Neural cell (in vitro differentiated cells): ENCODE data around the gene DAGLA. TPM values are rescaled to one million over a fixed set of nuclear protein-coding genes. Genes with fewer than 3 reads are reported as not detected.

Experiments
- H2AFZ ChIP-seq: fragments of 200-600, 300-800 bp; sonication (generic), shearing (Covaris generic); 2 replicates; pipeline ENCODE4 v1.6.0; 2014; ENCODE audit warnings: low read depth, mild to moderate bottlenecking, antibody characterized with exemption, low read length, moderate library complexity
- H3F3A ChIP-seq: fragments of 200-600 bp; shearing (Covaris generic); 2 replicates; pipeline ENCODE4 v1.6.1; 2016; ENCODE audit warnings: mild to moderate bottlenecking, moderate library complexity, mixed read lengths, antibody characterized with exemption, low read length; ENCODE audit not compliant: insufficient read depth, poor library complexity, severe bottlenecking
- H3K27ac ChIP-seq: fragments of 200-600, 300-800 bp; sonication (generic), shearing (Covaris generic); 2 replicates; pipeline ENCODE4 v1.5.1; 2014; ENCODE audit warnings: mild to moderate bottlenecking, low read length, moderate library complexity
- H3K27me3 ChIP-seq: fragments of 300-800, 200-600 bp; sonication (generic), shearing (Covaris generic); 2 replicates; pipeline ENCODE4 v1.6.0; 2014; ENCODE audit warnings: mild to moderate bottlenecking, low read depth, low read length, moderate library complexity; ENCODE audit not compliant: insufficient read depth
- H3K36me3 ChIP-seq: fragments of 300-800, 200-600 bp; sonication (generic), shearing (Covaris generic); 2 replicates; pipeline ENCODE4 v1.5.1; 2014; ENCODE audit warnings: mild to moderate bottlenecking, antibody characterized with exemption, low read length, moderate library complexity; ENCODE audit not compliant: insufficient read depth
- H3K4me2 ChIP-seq: fragments of 300-800, 200-600 bp; sonication (generic), shearing (Covaris generic); 2 replicates; pipeline ENCODE4 v1.6.0; 2014; ENCODE audit warnings: mild to moderate bottlenecking, low read length
- H3K4me3 ChIP-seq: fragments of 300-800, 200-600 bp; sonication (generic), shearing (Covaris generic); 2 replicates; pipeline ENCODE4 v1.5.1; 2014; ENCODE audit warnings: mild to moderate bottlenecking, low read length, moderate library complexity
- H3K79me2 ChIP-seq: fragments of 200-600 bp; shearing (Covaris generic); replicated peaks from 2 replicates; pipeline ENCODE4 v1.6.0; 2014; ENCODE audit warnings: mild to moderate bottlenecking, low read length, moderate library complexity; ENCODE audit not compliant: insufficient read depth
- H3K9ac ChIP-seq: fragments of 300-800, 200-600 bp; sonication (generic), shearing (Covaris generic); 2 replicates; pipeline ENCODE4 v1.6.1; 2016; ENCODE audit warnings: mild to moderate bottlenecking, low read length, mixed read lengths
- H3K9me2 ChIP-seq: fragments of 200-600 bp; shearing (Covaris generic); 2 replicates; pipeline ENCODE4 v1.6.1; 2016; ENCODE audit warnings: mild to moderate bottlenecking, low read length, mixed read lengths; ENCODE audit not compliant: insufficient read depth
- H3K9me3 ChIP-seq: fragments of 200-600, 300-800 bp; sonication (generic), shearing (Covaris generic); 2 replicates; pipeline ENCODE4 v1.6.1; 2016; ENCODE audit warnings: mild to moderate bottlenecking, mixed run types, low read length, moderate library complexity, mixed read lengths
- H4K20me1 ChIP-seq: fragments of 200-600 bp; shearing (Covaris generic); 2 replicates; pipeline ENCODE4 v1.6.1; 2016; ENCODE audit warnings: mild to moderate bottlenecking, mixed run types; ENCODE audit not compliant: insufficient read depth
- CTCF ChIP-seq: fragments of 450-650 bp; IDR thresholded peaks from 2 replicates; pipeline ENCODE4 v1.5.1; 2014; ENCODE audit warnings: antibody characterized with exemption, mild to moderate bottlenecking, moderate library complexity; ENCODE audit not compliant: poor library complexity, severe bottlenecking
- EP300 ChIP-seq: fragments of 450-650 bp; conservative IDR thresholded peaks from 2 replicates; pipeline ENCODE4 v1.6.1; 2014; ENCODE audit warnings: antibody characterized with exemption, mild to moderate bottlenecking, moderate library complexity; ENCODE audit not compliant: poor library complexity, severe bottlenecking
- EZH2 ChIP-seq: fragments of 200-600, 300-800 bp; shearing (Covaris generic), sonication (generic); IDR thresholded peaks from 2 replicates; pipeline ENCODE4 v1.6.1; 2014; ENCODE audit warnings: antibody characterized with exemption, low read length, borderline replicate concordance, mild to moderate bottlenecking; ENCODE audit not compliant: insufficient read depth, poor library complexity, severe bottlenecking
- MXI1 ChIP-seq: fragments of 450-650 bp; conservative IDR thresholded peaks from 2 replicates; pipeline ENCODE4 v1.6.1; 2014; ENCODE audit warnings: antibody characterized with exemption, mild to moderate bottlenecking; ENCODE audit not compliant: poor library complexity, severe bottlenecking
- POLR2AphosphoS5 ChIP-seq: IDR thresholded peaks from 2 replicates; pipeline ENCODE4 v1.6.1; 2012
- RAD21 ChIP-seq: fragments of 450-650 bp; conservative IDR thresholded peaks from 2 replicates; pipeline ENCODE4 v1.6.1; 2014; ENCODE audit warnings: antibody characterized with exemption, mild to moderate bottlenecking, moderate library complexity
- SMC3 ChIP-seq: fragments of 450-650 bp; conservative IDR thresholded peaks from 2 replicates; pipeline ENCODE4 v1.6.1; 2014; ENCODE audit warnings: antibody characterized with exemption, mild to moderate bottlenecking, moderate library complexity; ENCODE audit not compliant: poor library complexity
- TAF1 ChIP-seq: IDR thresholded peaks from 2 replicates; pipeline ENCODE4 v1.6.1; 2012; ENCODE audit warnings: low read depth
- polyA plus RNA-seq: library from polyadenylated mRNA; depleted of rRNA; stranded (reverse); fragments of >200 nt; gene quantifications from 2 replicates; pipeline ENCODE4 v1.2.3, GENCODE V29; 2014
- TF ChIP-seq, protein P1 (sequence below): IDR thresholded peaks from 2 replicates; pipeline ENCODE4 v1.6.1; 2012; ENCODE audit warnings: borderline replicate concordance

Gene DAGLA
- polyA plus RNA-seq, 1 donor from 2014 or later, result 4.5 TPM

DNA sequence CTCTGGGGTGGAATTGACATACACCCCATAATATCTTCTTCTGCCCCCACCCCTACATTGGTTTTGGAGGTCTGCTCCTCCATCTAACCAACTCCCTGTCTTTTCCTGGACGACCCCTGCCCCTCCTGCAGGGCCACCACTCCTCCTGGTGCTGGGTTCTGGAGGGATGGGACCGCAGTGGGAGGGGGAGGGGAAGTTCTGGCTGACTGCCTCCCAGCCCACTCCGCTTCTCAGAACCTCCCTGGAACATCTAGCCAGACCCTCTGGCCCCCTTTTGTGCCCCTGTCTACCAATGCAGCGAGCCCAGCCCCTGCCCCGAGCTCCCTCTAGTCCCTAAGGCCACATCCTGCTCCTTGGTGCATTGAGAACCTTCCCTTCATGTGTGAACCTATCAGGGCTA is 73.5 kb downstream of the DAGLA start:
- H3K27me3 ChIP-seq, result peaks cover 15% of the 10 kb centered on the region
- H3K79me2 ChIP-seq, result no peaks in the 10 kb centered on the region
- H3F3A ChIP-seq, result no peaks in the 10 kb centered on the region
- TF ChIP-seq MXI1, result no peak
- TF ChIP-seq EZH2, result no peak
- no peaks in the 10 kb centered on the region for H4K20me1 ChIP-seq
- H3K9me3 ChIP-seq, result no peaks in the 10 kb centered on the region
- H3K36me3 ChIP-seq, result no peaks in the 10 kb centered on the region
- H3K9ac ChIP-seq, result no peak overlapping the region
- H2AFZ ChIP-seq, result no peak overlapping the region
- H3K27ac ChIP-seq, result no peak overlapping the region
- H3K4me2 ChIP-seq, result no peak overlapping the region
- no peaks in the 10 kb centered on the region for H3K9me2 ChIP-seq
- H3K4me3 ChIP-seq, result no peak overlapping the region

DNA sequence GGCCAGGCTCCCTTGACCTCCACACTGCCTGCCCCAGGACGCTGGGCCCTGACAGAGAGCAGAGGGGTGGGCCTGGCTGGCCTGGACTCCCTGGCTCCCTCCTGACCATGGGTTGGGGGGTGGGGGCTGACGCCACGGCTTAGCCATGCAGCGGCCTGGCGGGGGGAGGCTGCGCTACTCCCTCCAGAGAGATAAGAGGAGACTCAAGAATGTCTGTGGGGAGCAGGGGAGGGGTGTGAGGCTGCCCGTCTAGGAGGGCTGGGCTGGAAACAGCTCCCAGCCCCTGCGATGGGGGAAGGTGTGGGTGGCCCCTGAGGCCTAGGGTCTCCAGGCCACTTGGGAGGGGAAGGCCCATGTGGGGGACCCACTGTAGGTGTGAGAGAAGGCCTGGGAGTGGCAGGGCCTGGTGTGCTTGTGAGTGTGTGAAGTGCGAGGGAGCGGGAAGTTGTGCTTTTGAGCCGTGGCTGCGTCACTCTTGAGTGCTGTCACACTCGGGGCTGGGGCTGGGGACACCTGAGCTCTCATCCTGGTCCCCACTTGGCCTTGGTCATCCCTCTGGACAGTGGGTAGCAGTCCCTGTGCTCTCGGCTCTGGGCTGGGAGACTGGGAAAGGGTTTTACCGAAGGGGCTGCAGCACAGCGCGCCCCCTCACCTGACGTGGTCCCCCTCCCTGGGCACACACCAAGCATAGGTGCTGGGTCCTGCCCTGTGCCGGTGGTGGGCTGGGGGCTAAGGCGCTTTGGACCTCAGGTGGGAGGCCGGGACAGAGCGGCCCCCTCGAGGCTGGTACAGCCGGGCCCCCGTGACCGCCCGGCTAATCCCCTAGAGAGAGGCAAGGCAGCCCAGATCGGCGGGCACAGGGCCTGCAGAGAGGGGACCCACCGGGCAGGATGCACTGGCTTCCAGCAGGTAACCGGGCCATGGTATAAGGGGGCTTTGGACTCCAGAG is 74.6 kb downstream of the DAGLA start:
- Histone ChIP-seq H3K9ac (no peak overlapping the region), H3K4me2 (no peak overlapping the region), H4K20me1 (no peaks in the 10 kb centered on the region), H3K4me3 (no peak overlapping the region), H3K79me2 (no peaks in the 10 kb centered on the region), H3K36me3 (no peaks in the 10 kb centered on the region), H3F3A (no peaks in the 10 kb centered on the region), H2AFZ (no peak overlapping the region), H3K27ac (no peak overlapping the region), H3K9me3 (no peaks in the 10 kb centered on the region), H3K27me3 (peaks cover 15% of the 10 kb centered on the region), H3K9me2 (no peaks in the 10 kb centered on the region)
- TF ChIP-seq TAF1 (no peak), MXI1 (no peak), EZH2 (no peak), CTCF (no peak), POLR2AphosphoS5 (no peak), SMC3 (no peak)

DNA sequence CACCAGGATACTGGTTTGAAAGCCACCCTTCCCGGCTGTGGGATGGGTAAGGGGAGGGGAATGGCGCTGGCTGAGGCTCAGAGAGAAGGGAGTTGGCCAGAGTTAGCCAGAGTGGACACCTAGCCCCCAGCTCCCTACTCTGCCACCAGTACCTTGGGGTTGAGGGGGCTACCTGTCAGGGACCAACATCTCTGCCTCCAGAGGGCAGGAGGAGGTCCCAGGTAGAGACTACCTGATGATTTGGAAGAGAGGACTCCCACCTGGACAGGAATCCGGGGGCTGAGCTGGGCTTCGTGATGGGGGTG is 75.9 kb downstream of the DAGLA start:
- Histone ChIP-seq H3K9me3 (no peaks in the 10 kb centered on the region), H3K9ac (no peak overlapping the region), H3K79me2 (no peaks in the 10 kb centered on the region), H3K36me3 (no peaks in the 10 kb centered on the region), H3K9me2 (no peaks in the 10 kb centered on the region), H3K27me3 (peaks cover 15% of the 10 kb centered on the region), H3K4me3 (no peak overlapping the region), H3K4me2 (no peak overlapping the region), H3K27ac (no peak overlapping the region), H2AFZ (no peak overlapping the region), H3F3A (no peaks in the 10 kb centered on the region), H4K20me1 (no peaks in the 10 kb centered on the region)
- TF ChIP-seq CTCF (no peak), EZH2 (no peak), MXI1 (no peak), RAD21 (no peak), POLR2AphosphoS5 (no peak), TAF1 (no peak), EP300 (no peak), SMC3 (no peak)
- TF ChIP-seq, protein P1, sequence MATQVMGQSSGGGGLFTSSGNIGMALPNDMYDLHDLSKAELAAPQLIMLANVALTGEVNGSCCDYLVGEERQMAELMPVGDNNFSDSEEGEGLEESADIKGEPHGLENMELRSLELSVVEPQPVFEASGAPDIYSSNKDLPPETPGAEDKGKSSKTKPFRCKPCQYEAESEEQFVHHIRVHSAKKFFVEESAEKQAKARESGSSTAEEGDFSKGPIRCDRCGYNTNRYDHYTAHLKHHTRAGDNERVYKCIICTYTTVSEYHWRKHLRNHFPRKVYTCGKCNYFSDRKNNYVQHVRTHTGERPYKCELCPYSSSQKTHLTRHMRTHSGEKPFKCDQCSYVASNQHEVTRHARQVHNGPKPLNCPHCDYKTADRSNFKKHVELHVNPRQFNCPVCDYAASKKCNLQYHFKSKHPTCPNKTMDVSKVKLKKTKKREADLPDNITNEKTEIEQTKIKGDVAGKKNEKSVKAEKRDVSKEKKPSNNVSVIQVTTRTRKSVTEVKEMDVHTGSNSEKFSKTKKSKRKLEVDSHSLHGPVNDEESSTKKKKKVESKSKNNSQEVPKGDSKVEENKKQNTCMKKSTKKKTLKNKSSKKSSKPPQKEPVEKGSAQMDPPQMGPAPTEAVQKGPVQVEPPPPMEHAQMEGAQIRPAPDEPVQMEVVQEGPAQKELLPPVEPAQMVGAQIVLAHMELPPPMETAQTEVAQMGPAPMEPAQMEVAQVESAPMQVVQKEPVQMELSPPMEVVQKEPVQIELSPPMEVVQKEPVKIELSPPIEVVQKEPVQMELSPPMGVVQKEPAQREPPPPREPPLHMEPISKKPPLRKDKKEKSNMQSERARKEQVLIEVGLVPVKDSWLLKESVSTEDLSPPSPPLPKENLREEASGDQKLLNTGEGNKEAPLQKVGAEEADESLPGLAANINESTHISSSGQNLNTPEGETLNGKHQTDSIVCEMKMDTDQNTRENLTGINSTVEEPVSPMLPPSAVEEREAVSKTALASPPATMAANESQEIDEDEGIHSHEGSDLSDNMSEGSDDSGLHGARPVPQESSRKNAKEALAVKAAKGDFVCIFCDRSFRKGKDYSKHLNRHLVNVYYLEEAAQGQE, result no peak
